ENCODE measurements around the gene SAA4. TPM values are rescaled to one million over a fixed set of nuclear protein-coding genes. Genes with fewer than 3 reads are reported as not detected.
"Not testable (repeated sequence)": the region's sequence is repeated elsewhere in the genome, so short reads cannot be mapped to it uniquely, and the experiment has no call there.

The SAA4 gene
- total RNA-seq, 2 donors from 2014 or later: not detected

GRCh38 chr11:18262681-18263350, 26.2 kb upstream of the SAA4 start:
- DNase-seq: not testable (repeated sequence)

GRCh38 chr11:18261721-18262120, 25.1 kb upstream of the SAA4 start:
- no peak for DNase-seq
- H3K4me1 Mint-ChIP-seq: peaks cover 11% of the 10 kb centered on the region
- ATAC-seq: no peak

More at GRCh38 chr11:18262681-18263350, 26.2 kb upstream of the SAA4 start:
- not testable (repeated sequence) for H3K27ac Mint-ChIP-seq; H3K9me3 ChIP-seq (ENCODE audit: control insufficient read depth, low read length, poor library complexity, severe bottlenecking); H3K27me3 Mint-ChIP-seq; H3K4me3 Mint-ChIP-seq; ATAC-seq; H3K36me3 Mint-ChIP-seq (ENCODE audit: low read depth)
- H3K4me1 Mint-ChIP-seq: peaks cover 11% of the 10 kb centered on the region

GRCh38 chr11:18259259-18259658, 22.7 kb upstream of the SAA4 start:
- no peaks in the 10 kb centered on the region for H3K9me3 ChIP-seq (ENCODE audit: control insufficient read depth, low read length, poor library complexity, severe bottlenecking)
- ATAC-seq: no peak
- Mint-ChIP-seq H3K27me3 (peaks cover 13% of the 10 kb centered on the region), H3K27ac (no peak overlapping the region), H3K4me3 (no peak overlapping the region), H3K36me3 (ENCODE audit: low read depth) (peaks cover 2% of the 10 kb centered on the region), H3K4me1 (peaks cover 7% of the 10 kb centered on the region)
- no peak for DNase-seq

More at GRCh38 chr11:18261721-18262120, 25.1 kb upstream of the SAA4 start:
- no peaks in the 10 kb centered on the region for H3K9me3 ChIP-seq (ENCODE audit: control insufficient read depth, low read length, poor library complexity, severe bottlenecking)
- peaks cover 10% of the 10 kb centered on the region for H3K27me3 Mint-ChIP-seq
- no peak overlapping the region for H3K4me3 Mint-ChIP-seq
- peaks cover 2% of the 10 kb centered on the region for H3K36me3 Mint-ChIP-seq (ENCODE audit: low read depth)
- H3K27ac Mint-ChIP-seq: no peak overlapping the region

GRCh38 chr11:18254781-18255361, 18.3 kb upstream of the SAA4 start:
- peaks cover 3% of the 10 kb centered on the region for H3K4me1 Mint-ChIP-seq
- ATAC-seq (no peak), DNase-seq (no peak)
- no peaks in the 10 kb centered on the region for H3K9me3 ChIP-seq (ENCODE audit: control insufficient read depth, low read length, poor library complexity, severe bottlenecking)
- no peak overlapping the region for H3K4me3 Mint-ChIP-seq
- H3K27me3 Mint-ChIP-seq: peaks cover 25% of the 10 kb centered on the region
- H3K36me3 Mint-ChIP-seq (ENCODE audit: low read depth): no peaks in the 10 kb centered on the region
- H3K27ac Mint-ChIP-seq: peak overlapping the region; percentile 27

- ATAC-seq: no peak
- peak overlapping the region; percentile 4 for H3K27ac Mint-ChIP-seq
- no peak for DNase-seq
Observed at GRCh38 chr11:18253778-18254338, 17.3 kb upstream of the SAA4 start.

GRCh38 chr11:18253233-18253632, 16.6 kb upstream of the SAA4 start:
- no peaks in the 10 kb centered on the region for H3K36me3 Mint-ChIP-seq (ENCODE audit: low read depth)
- peaks cover 3% of the 10 kb centered on the region for H3K4me1 Mint-ChIP-seq
- no peak overlapping the region for H3K4me3 Mint-ChIP-seq
- DNase-seq (no peak), ATAC-seq (no peak)
- H3K9me3 ChIP-seq (ENCODE audit: control insufficient read depth, low read length, poor library complexity, severe bottlenecking): no peaks in the 10 kb centered on the region
- H3K27ac Mint-ChIP-seq: peak overlapping the region; percentile 4
- H3K27me3 Mint-ChIP-seq: peaks cover 16% of the 10 kb centered on the region

More at GRCh38 chr11:18253778-18254338, 17.3 kb upstream of the SAA4 start:
- no peaks in the 10 kb centered on the region for H3K36me3 Mint-ChIP-seq (ENCODE audit: low read depth)
- no peak overlapping the region for H3K4me3 Mint-ChIP-seq
- H3K27me3 Mint-ChIP-seq: peaks cover 17% of the 10 kb centered on the region
- H3K4me1 Mint-ChIP-seq: peaks cover 3% of the 10 kb centered on the region
- no peaks in the 10 kb centered on the region for H3K9me3 ChIP-seq (ENCODE audit: control insufficient read depth, low read length, poor library complexity, severe bottlenecking)

- ATAC-seq: no peak
- H3K36me3 Mint-ChIP-seq (ENCODE audit: low read depth): no peaks in the 10 kb centered on the region
- H3K9me3 ChIP-seq (ENCODE audit: control insufficient read depth, low read length, poor library complexity, severe bottlenecking): no peaks in the 10 kb centered on the region
- H3K4me3 Mint-ChIP-seq: no peak within 1 kb of the TSS
- DNase-seq: no peak
- H3K27me3 Mint-ChIP-seq: peaks cover 6% of the 10 kb centered on the region
- H3K27ac Mint-ChIP-seq: no peak within 1 kb of the TSS
- peaks cover 13% of the 10 kb centered on the region for H3K4me1 Mint-ChIP-seq
Observed at GRCh38 chr11:18248561-18248960, 12.0 kb upstream of the SAA4 start, which contains the start of gene SAA2. TSS of gene SAA2 (minus strand) at chr11:18248668. CDS start at chr11:18248011, 657 bp downstream.

GRCh38 chr11:18247191-18247581, 10.6 kb upstream of the SAA4 start:
- not testable (repeated sequence) for H3K9me3 ChIP-seq (ENCODE audit: control insufficient read depth, low read length, poor library complexity, severe bottlenecking); ATAC-seq; DNase-seq; H3K36me3 Mint-ChIP-seq (ENCODE audit: low read depth); H3K27me3 Mint-ChIP-seq
- Mint-ChIP-seq H3K27ac (peak overlapping the region; percentile 91), H3K4me1 (peaks cover 13% of the 10 kb centered on the region), H3K4me3 (peak overlapping the region; percentile 88)

- peak overlapping the region; percentile 91 for H3K27ac Mint-ChIP-seq
- H3K27me3 Mint-ChIP-seq; H3K36me3 Mint-ChIP-seq (ENCODE audit: low read depth); DNase-seq; H3K9me3 ChIP-seq (ENCODE audit: control insufficient read depth, low read length, poor library complexity, severe bottlenecking): not testable (repeated sequence)
- ATAC-seq: peak; percentile 81
- H3K4me3 Mint-ChIP-seq: peak overlapping the region; percentile 88
- peaks cover 13% of the 10 kb centered on the region for H3K4me1 Mint-ChIP-seq
Observed at GRCh38 chr11:18246379-18247190, 10.0 kb upstream of the SAA4 start.

- peaks cover 13% of the 10 kb centered on the region for H3K4me1 Mint-ChIP-seq
- H3K27ac Mint-ChIP-seq: peak overlapping the region; percentile 91
- H3K36me3 Mint-ChIP-seq (ENCODE audit: low read depth): peaks cover 3% of the 10 kb centered on the region
- peaks cover 3% of the 10 kb centered on the region for H3K9me3 ChIP-seq (ENCODE audit: control insufficient read depth, low read length, poor library complexity, severe bottlenecking)
- ATAC-seq (no peak), DNase-seq (no peak)
- H3K27me3 Mint-ChIP-seq: peaks cover 10% of the 10 kb centered on the region
- no peak overlapping the region for H3K4me3 Mint-ChIP-seq
Observed at GRCh38 chr11:18245396-18245795, 8.8 kb upstream of the SAA4 start.

GRCh38 chr11:18243783-18244362, 7.3 kb upstream of the SAA4 start:
- Mint-ChIP-seq H3K4me3 (no peak overlapping the region), H3K27me3 (peaks cover 22% of the 10 kb centered on the region), H3K4me1 (peaks cover 13% of the 10 kb centered on the region), H3K27ac (peak overlapping the region; percentile 91), H3K36me3 (ENCODE audit: low read depth) (peaks cover 9% of the 10 kb centered on the region)
- ATAC-seq (peak; percentile 57), DNase-seq (peak in 2 of 3 donors; percentile 36 to 54)
- peaks cover 3% of the 10 kb centered on the region for H3K9me3 ChIP-seq (ENCODE audit: control insufficient read depth, low read length, poor library complexity, severe bottlenecking)

GRCh38 chr11:18239655-18240054, 3.1 kb upstream of the SAA4 start:
- Mint-ChIP-seq H3K36me3 (ENCODE audit: low read depth) (peaks cover 9% of the 10 kb centered on the region), H3K27me3 (peaks cover 46% of the 10 kb centered on the region), H3K27ac (no peak overlapping the region), H3K4me1 (peaks cover 5% of the 10 kb centered on the region), H3K4me3 (no peak overlapping the region)
- ATAC-seq (no peak), DNase-seq (no peak)
- peaks cover 3% of the 10 kb centered on the region for H3K9me3 ChIP-seq (ENCODE audit: control insufficient read depth, low read length, poor library complexity, severe bottlenecking)
